Heart right ventricle (tissue), 16 donors: Measurements from ENCODE around the gene C17orf114.

Experiments
- ATAC-seq, 8 donors: fragments of 200-7000 bp; cut with Tn5 transposase; one replicate each; pipeline ENCODE4 v1.9.1; 2020; ENCODE audit warnings: mild to moderate bottlenecking in 8 of 8, moderate library complexity in 8 of 8, moderate number of reproducible peaks in 1 of 8
- DNase-seq, 2 donors: peaks; one replicate each; pipeline ENCODE4 v3.0.0-alpha.2; 2020
- H3K27ac ChIP-seq, 10 donors: fragments of 200-600 bp; sonication (generic) in 2 of 10; one replicate each; pipeline versions ENCODE4 v1.5.0 to v1.8.0; 2020 to 2022; ENCODE audit warnings: mild to moderate bottlenecking in 3 of 10
- H3K27me3 ChIP-seq, 7 donors: fragments of 200-600 bp; one replicate each; pipeline ENCODE4 v1.8.0; 2021 to 2022; ENCODE audit warnings: mild to moderate bottlenecking in 2 of 7
- H3K36me3 ChIP-seq, 9 donors: fragments of 200-600 bp; sonication (generic) in 1 of 9; one replicate each; pipeline versions ENCODE4 v1.5.0 to v1.8.0; 2020 to 2022; ENCODE audit warnings: mild to moderate bottlenecking in 2 of 9
- H3K4me1 ChIP-seq, 9 donors: fragments of 200-600 bp; sonication (generic) in 1 of 9; one replicate each; pipeline versions ENCODE4 v1.5.0 to v1.8.0; 2020 to 2022; ENCODE audit warnings: mild to moderate bottlenecking in 4 of 9
- H3K4me3 ChIP-seq, 10 donors: fragments of 200-600 bp; sonication (generic) in 2 of 10; one replicate each; pipeline versions ENCODE4 v1.5.0 to v1.8.0; 2020 to 2022; ENCODE audit warnings: mild to moderate bottlenecking in 7 of 10, moderate library complexity in 2 of 10
- H3K9me3 ChIP-seq, 11 donors: fragments of 200-600 bp in 10 of 11; sonication (generic) in 2 of 11; one replicate each; pipeline versions ENCODE4 v1.5.0 to v1.8.0; 2013 to 2022; ENCODE audit warnings: mild to moderate bottlenecking in 2 of 11, control low read depth in 1 of 11, moderate library complexity in 1 of 11
- WGBS, 2 donors: extraction: QIAGEN DNeasy Blood & Tissue Kit; methylation state at CpG; one replicate each; pipeline ENCODE4 v1.1.7; 2013; ENCODE audit warnings: inconsistent platforms in 1 of 2; 5-methylcytosine and 5-hydroxymethylcytosine counted together
- intact Hi-C, 10 donors: fragments of 100-400 bp; cut with DNase I; formaldehyde crosslinking; loops; one replicate each; pipeline versions ENCODE4 v1.11.1 to v1.14.2; 2022
- TF ChIP-seq, protein P1 (sequence below), 9 donors: fragments of 200-600 bp; sonication (generic) in 2 of 9; IDR thresholded peaks; one replicate each; pipeline versions ENCODE4 v1.5.0 to v1.8.0; 2021 to 2022; ENCODE audit warnings: antibody characterized with exemption in 9 of 9, mild to moderate bottlenecking in 5 of 9, moderate library complexity in 1 of 9
- donor health status: Arrhythmogenic right ventricular cardiomyopathy.
- donor health status: ischemic (EF 13 %, LVEDD 7.1; RV severe dilation, severe dysfunction).
- donor health status: healthy with polysubstance abuse.
- donor health status: DM: no; HTN: yes; CAD: no.
- donor health status: DM: no; HTN: no; CAD: no.
- donor health status: ischemic (EF 25% LVEDD 6.9; RV normal size, moderate dysfunction).
- donor health status: ischemic (EF 25% LVEDD 5.7; RV mildly dilated, moderate dysfunction).
- donor health status: healthy.
- donor health status: DM: yes; HTN: yes; CAD: no.
- donor health status: Ischemic cardiomyopathy.
- donor health status: ischemic (EF 35%, LVEDD 5.7; RV mildly dilated, moderate dysfunction).
- donor health status: nonischemic (EF 11% LVEDD 7.7; RV severe dilation, severe dysfunction).
- donor health status: DM: yes; HTN: yes; CAD: no.
- donor health status: PGD.
- donor health status: ischemic (EF 29% LVEDD 5.4; RV normal size, mild dysfunction).
- donor health status: nonischemic (EF 23%, LVEDD 6.1; RV moderate dilation, normal function).

Gene C17orf114

GRCh38 chr17:4785311-4786105, 16.6 kb downstream of the C17orf114 start:
- Histone ChIP-seq H3K4me1 (peaks cover 16 to 46% (median 44%) of the 10 kb centered on the region in 9 donors), H3K27me3 (peaks cover 0 to 85% (median 54%) of the 10 kb centered on the region in 7 donors), H3K9me3 (no peaks in the 10 kb centered on the region), H3K27ac (peak overlapping the region in 4 of 10 donors; percentile 41 to 50 (median 43)), H3K4me3 (peak overlapping the region in 9 of 10 donors; percentile 23 to 55 (median 40)), H3K36me3 (no peaks in the 10 kb centered on the region)
- ATAC-seq (no peak), DNase-seq (no peak)
- TF ChIP-seq, protein P1, sequence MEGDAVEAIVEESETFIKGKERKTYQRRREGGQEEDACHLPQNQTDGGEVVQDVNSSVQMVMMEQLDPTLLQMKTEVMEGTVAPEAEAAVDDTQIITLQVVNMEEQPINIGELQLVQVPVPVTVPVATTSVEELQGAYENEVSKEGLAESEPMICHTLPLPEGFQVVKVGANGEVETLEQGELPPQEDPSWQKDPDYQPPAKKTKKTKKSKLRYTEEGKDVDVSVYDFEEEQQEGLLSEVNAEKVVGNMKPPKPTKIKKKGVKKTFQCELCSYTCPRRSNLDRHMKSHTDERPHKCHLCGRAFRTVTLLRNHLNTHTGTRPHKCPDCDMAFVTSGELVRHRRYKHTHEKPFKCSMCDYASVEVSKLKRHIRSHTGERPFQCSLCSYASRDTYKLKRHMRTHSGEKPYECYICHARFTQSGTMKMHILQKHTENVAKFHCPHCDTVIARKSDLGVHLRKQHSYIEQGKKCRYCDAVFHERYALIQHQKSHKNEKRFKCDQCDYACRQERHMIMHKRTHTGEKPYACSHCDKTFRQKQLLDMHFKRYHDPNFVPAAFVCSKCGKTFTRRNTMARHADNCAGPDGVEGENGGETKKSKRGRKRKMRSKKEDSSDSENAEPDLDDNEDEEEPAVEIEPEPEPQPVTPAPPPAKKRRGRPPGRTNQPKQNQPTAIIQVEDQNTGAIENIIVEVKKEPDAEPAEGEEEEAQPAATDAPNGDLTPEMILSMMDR (IDR thresholded peaks at IDR 0.05) = no peak
- WGBS, 2 donors = 9 to 11% methylated on average over 61 of the region's 61 CpGs
- intact Hi-C loops = loop anchor here in 9 of 10 donors (2.0 to 10.0 kb wide), 7 partner anchors 43 to 117 kb away; partner anchors contain the start of genes MED11 (in 6 of the 9), ARRB2 (in 2 of the 9), CXCL16 (in 2 of the 9) and ZMYND15 (in 2 of the 9)

GRCh38 chr17:4782652-4783051, 19.5 kb downstream of the C17orf114 start:
- WGBS, 2 donors = 26 to 30% methylated on average over 28 of the region's 28 CpGs
- H3K27ac ChIP-seq = no peak overlapping the region

GRCh38 chr17:4780325-4780955, 21.7 kb downstream of the C17orf114 start:
- 73 to 75% methylated on average over 11 of the region's 11 CpGs for WGBS, 2 donors
- no peaks in the 10 kb centered on the region for H3K36me3 ChIP-seq
- TF ChIP-seq, protein P1 (IDR thresholded peaks at IDR 0.05) = no peak
- peaks cover 0 to 82% (median 64%) of the 10 kb centered on the region in 7 donors for H3K27me3 ChIP-seq
- peaks cover under 1 to 7% (median 5%) of the 10 kb centered on the region in 9 donors for H3K4me1 ChIP-seq
- no peak overlapping the region for H3K4me3 ChIP-seq
- ATAC-seq (no peak), DNase-seq (no peak)
- intact Hi-C loops = loop anchor here in 3 of 10 donors (5.0 to 10.0 kb wide), 2 partner anchors 38 to 46 kb away; partner anchors contain the start of genes CXCL16 (in 2 of the 3), MED11 (in 2 of the 3) and ZMYND15 (in 2 of the 3)
- no peak overlapping the region for H3K27ac ChIP-seq
- no peaks in the 10 kb centered on the region for H3K9me3 ChIP-seq

More at GRCh38 chr17:4782652-4783051, 19.5 kb downstream of the C17orf114 start:
- intact Hi-C loops = loop anchor here in 3 of 10 donors (5.0 to 10.0 kb wide), 2 partner anchors 40 to 48 kb away; partner anchors contain the start of genes CXCL16 (in 2 of the 3), MED11 (in 2 of the 3) and ZMYND15 (in 2 of the 3)
- DNase-seq (peak in 1 of 2 donors; percentile 29), ATAC-seq (no peak)
- TF ChIP-seq, protein P1 (IDR thresholded peaks at IDR 0.05) = no peak
- Histone ChIP-seq H3K27me3 (peaks cover 0 to 87% (median 66%) of the 10 kb centered on the region in 7 donors), H3K4me3 (no peak overlapping the region), H3K36me3 (no peaks in the 10 kb centered on the region), H3K4me1 (peaks cover 16 to 29% (median 27%) of the 10 kb centered on the region in 9 donors), H3K9me3 (no peaks in the 10 kb centered on the region)
